Mesendoderm (in vitro differentiated cells): ENCODE data around the gene NSFL1C.
"Not testable (repeated sequence)": the region's sequence is repeated elsewhere in the genome, so short reads cannot be mapped to it uniquely, and the experiment has no call there.

Experiments
- DNase-seq: peaks from one replicate; pipeline ENCODE4 v3.0.0; 2013
- H2AK5ac ChIP-seq: 2 replicates; pipeline ENCODE4 v1.6.1; 2013; ENCODE audit warnings: low read length, inconsistent platforms
- H2BK120ac ChIP-seq: 2 replicates; pipeline ENCODE4 v1.6.1; 2013; ENCODE audit warnings: low read depth, mild to moderate bottlenecking, low read length, moderate library complexity, mixed read lengths
- H2BK15ac ChIP-seq: replicated peaks from 2 replicates; pipeline ENCODE4 v1.6.1; 2013; ENCODE audit warnings: low read depth, mild to moderate bottlenecking, moderate library complexity
- H2BK5ac ChIP-seq: 2 replicates; pipeline ENCODE4 v1.6.1; 2013; ENCODE audit warnings: low read length, inconsistent platforms
- H3K18ac ChIP-seq: 2 replicates; pipeline ENCODE4 v1.6.1; 2013; ENCODE audit warnings: mild to moderate bottlenecking, low read length, mixed read lengths
- H3K23ac ChIP-seq: one replicate; pipeline ENCODE4 v1.6.1; 2013; ENCODE audit warnings: low read length
- H3K27ac ChIP-seq: 2 replicates; pipeline ENCODE4 v1.5.1; 2013; ENCODE audit warnings: low read depth, mild to moderate bottlenecking, inconsistent platforms, low read length, moderate library complexity
- H3K27me3 ChIP-seq: 2 replicates; pipeline ENCODE4 v1.6.1; 2013; ENCODE audit warnings: low read length, control low read depth, mild to moderate bottlenecking, inconsistent platforms; ENCODE audit not compliant: insufficient read depth, poor library complexity
- H3K36me3 ChIP-seq: 2 replicates; pipeline ENCODE4 v1.6.1; 2013; ENCODE audit warnings: low read length, inconsistent platforms; ENCODE audit not compliant: control insufficient read depth, insufficient read depth
- H3K4ac ChIP-seq: one replicate; pipeline ENCODE4 v1.6.1; 2013; ENCODE audit warnings: low read depth, mild to moderate bottlenecking, low read length, moderate library complexity
- H3K4me1 ChIP-seq: 2 replicates; pipeline ENCODE4 v1.6.1; 2013; ENCODE audit warnings: low read depth, low read length, inconsistent platforms; ENCODE audit not compliant: control insufficient read depth
- H3K4me2 ChIP-seq: 2 replicates; pipeline ENCODE4 v1.6.1; 2013; ENCODE audit warnings: low read length
- H3K4me3 ChIP-seq: 2 replicates; pipeline ENCODE4 v1.5.1; 2013; ENCODE audit warnings: mild to moderate bottlenecking, low read length
- H3K56ac ChIP-seq: one replicate; pipeline ENCODE4 v1.6.1; 2013; ENCODE audit warnings: low read length
- H3K79me1 ChIP-seq: 2 replicates; pipeline ENCODE4 v1.6.1; 2013; ENCODE audit warnings: low read length, inconsistent platforms
- H3K79me2 ChIP-seq: 2 replicates; pipeline ENCODE4 v1.6.1; 2013; ENCODE audit warnings: mild to moderate bottlenecking, low read length; ENCODE audit not compliant: control insufficient read depth, insufficient read depth
- H3K9ac ChIP-seq: 2 replicates; pipeline ENCODE4 v1.6.1; 2013; ENCODE audit warnings: low read length, inconsistent platforms
- H4K5ac ChIP-seq: one replicate; pipeline ENCODE4 v1.6.1; 2013; ENCODE audit warnings: low read length
- H4K8ac ChIP-seq: one replicate; pipeline ENCODE4 v1.6.1; 2013; ENCODE audit warnings: low read depth, mild to moderate bottlenecking, control low read depth, low read length, moderate library complexity
- WGBS: extraction: QIAGEN DNeasy Blood & Tissue Kit; methylation state at CpG from one replicate; pipeline ENCODE4 v1.1.7; 2013; ENCODE audit warnings: low lambda C conversion rate, missing lambda C conversion rate; ENCODE audit not compliant: insufficient coverage; ENCODE audit errors: extremely low coverage; 5-methylcytosine and 5-hydroxymethylcytosine counted together

Gene NSFL1C

DNA sequence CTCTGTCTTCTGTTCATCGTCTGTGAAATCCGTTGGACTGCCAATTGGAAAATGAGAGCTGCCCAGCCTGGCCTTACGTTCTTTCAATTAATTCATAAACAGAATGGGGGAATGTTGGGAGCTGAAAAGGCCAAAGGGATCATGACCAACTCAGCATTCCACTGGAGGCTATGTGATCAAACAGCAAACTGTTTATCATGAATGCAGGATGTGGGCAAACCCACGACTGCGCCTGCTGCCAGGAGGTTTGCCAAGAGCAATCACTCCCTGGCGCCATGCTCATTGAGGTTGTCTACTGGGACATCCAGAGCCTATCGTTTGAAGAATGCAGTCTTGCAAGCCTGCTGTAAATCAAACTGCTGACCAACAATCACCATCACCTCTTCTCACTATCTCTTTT is 64.5 kb downstream of the NSFL1C start:
- H2BK120ac ChIP-seq = no peak overlapping the region
- H3K36me3 ChIP-seq = no peaks in the 10 kb centered on the region
- WGBS = no CpG with 5 or more reads among the region's 7 CpGs
- H3K4me2 ChIP-seq = no peak overlapping the region
- no peak overlapping the region for H4K5ac ChIP-seq
- H3K27ac ChIP-seq = no peak overlapping the region
- H3K23ac ChIP-seq = no peak overlapping the region
- no peaks in the 10 kb centered on the region for H3K27me3 ChIP-seq
- H2AK5ac ChIP-seq = no peak overlapping the region
- H2BK15ac ChIP-seq = no peak overlapping the region
- H3K79me2 ChIP-seq = no peaks in the 10 kb centered on the region
- H3K79me1 ChIP-seq = no peaks in the 10 kb centered on the region
- no peak overlapping the region for H3K18ac ChIP-seq
- H2BK5ac ChIP-seq = no peak overlapping the region
- H3K4me3 ChIP-seq = no peak overlapping the region
- no peak overlapping the region for H3K4ac ChIP-seq
- H3K9ac ChIP-seq = no peak overlapping the region
- no peak overlapping the region for H4K8ac ChIP-seq
- no peak overlapping the region for H3K56ac ChIP-seq
- DNase-seq = no peak
- H3K4me1 ChIP-seq = no peaks in the 10 kb centered on the region

DNA sequence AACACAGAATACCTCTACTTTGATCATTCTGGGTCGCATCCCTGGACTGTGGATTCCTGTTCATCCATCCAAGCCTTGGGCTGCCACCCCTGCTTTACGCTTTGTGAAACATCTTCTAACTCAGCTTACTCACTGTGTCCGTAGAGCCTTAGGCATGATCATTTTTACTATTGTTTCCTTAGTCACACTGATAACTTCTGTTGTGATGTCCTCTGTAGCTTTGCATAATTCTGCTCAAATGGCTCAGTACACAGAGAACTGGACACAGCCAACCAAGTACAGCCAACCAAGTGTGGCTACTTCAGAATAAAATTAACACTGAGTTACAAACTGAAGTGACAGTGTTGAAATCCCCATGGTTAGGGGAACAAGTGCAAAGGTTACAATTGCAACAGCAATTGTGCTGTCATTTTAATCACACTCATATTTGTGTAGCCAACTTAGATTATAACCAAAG is 65.2 kb downstream of the NSFL1C start:
- Histone ChIP-seq H3K4me2 (no peak overlapping the region), H3K79me1 (no peaks in the 10 kb centered on the region), H2BK120ac (no peak overlapping the region), H4K5ac (no peak overlapping the region), H2BK15ac (no peak overlapping the region), H4K8ac (no peak overlapping the region), H3K4me3 (no peak overlapping the region), H3K56ac (no peak overlapping the region), H3K18ac (no peak overlapping the region), H3K79me2 (no peaks in the 10 kb centered on the region), H3K27me3 (no peaks in the 10 kb centered on the region), H3K4ac (no peak overlapping the region), H2BK5ac (no peak overlapping the region), H3K4me1 (no peaks in the 10 kb centered on the region), H3K23ac (no peak overlapping the region), H2AK5ac (no peak overlapping the region), H3K9ac (no peak overlapping the region), H3K36me3 (no peaks in the 10 kb centered on the region), H3K27ac (no peak overlapping the region)
- WGBS = no CpG with 5 or more reads among the region's 3 CpGs
- DNase-seq = no peak

DNA sequence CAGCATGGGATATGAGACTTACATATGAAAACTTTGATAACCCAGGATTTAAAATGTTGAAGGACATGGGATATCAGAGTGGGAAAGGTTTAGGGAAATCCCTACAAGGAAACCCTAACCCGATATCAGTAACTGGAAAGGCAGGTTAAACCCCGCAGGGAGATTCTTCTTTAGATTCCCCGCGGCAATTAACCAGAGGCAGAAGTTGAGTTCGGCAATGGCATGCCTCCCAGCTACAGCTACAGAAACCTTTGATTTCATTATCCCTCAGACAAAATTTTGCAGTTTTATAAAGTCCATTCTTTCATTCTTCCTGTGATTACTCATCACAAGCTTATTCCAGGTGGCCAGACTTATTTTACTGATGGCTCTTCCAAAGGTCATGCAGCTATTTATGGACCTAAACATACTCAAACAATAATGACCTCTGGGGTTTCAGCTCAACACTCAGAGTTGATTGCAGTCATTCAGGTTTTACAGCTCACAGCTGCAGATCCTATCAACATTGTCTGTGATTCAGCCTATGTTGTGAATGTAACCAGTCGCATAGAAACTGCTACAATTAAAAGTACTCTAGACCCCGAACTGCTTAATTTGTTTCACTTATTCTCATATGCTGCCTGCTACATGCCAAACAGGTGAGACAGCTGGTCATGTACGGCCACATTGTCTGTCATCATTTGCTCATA is 66.8 kb downstream of the NSFL1C start:
- not testable (repeated sequence) for H2BK5ac ChIP-seq, H3K4me1 ChIP-seq, H2BK15ac ChIP-seq, H3K23ac ChIP-seq, H3K56ac ChIP-seq, H4K5ac ChIP-seq, H3K4me2 ChIP-seq, H2AK5ac ChIP-seq, H3K4ac ChIP-seq, H3K18ac ChIP-seq, H3K27ac ChIP-seq, H3K79me2 ChIP-seq, H3K27me3 ChIP-seq, H3K9ac ChIP-seq, H4K8ac ChIP-seq, H3K36me3 ChIP-seq, H3K4me3 ChIP-seq, DNase-seq, H2BK120ac ChIP-seq, H3K79me1 ChIP-seq
- no CpG with 5 or more reads among the region's 8 CpGs for WGBS

DNA sequence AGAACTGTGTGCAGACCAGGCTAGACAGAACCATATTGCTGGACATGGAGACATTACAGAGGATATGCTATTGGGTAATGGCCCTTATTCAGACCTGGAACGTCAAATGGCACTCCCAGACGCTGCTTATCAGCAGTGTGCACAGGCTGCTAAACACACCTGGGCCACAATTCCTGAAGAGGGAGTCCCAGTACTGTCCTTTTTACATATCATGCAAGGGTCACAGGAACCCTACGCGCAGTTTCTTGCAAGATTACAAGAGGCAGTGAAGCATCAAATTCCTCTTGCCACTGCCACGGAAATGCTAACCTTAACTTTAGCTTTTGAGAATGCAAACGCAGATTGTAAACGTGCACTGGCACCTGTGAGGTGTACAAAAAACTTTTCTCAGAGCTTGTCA is 68.5 kb downstream of the NSFL1C start:
- not testable (repeated sequence) for H3K56ac ChIP-seq, H3K79me2 ChIP-seq
- no CpG with 5 or more reads among the region's 7 CpGs for WGBS

DNA sequence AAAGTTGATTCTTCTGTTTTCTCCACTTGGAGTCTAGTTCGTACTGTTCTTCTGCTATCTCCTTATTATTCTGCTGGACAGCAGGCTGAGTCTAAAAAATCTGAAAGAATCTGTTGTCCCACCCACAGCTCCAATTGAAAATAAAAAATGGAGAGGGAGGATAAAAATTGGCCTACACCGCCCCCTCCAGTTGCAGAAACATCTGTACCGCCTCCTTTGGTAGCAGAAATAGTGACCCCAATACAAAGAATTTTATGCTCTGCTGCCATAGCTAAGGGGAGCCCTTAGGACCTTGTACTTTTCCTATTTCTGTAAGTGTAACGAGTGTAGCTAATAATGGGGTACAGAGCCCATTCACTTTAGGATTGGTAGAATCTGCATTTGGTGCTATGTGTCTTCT is 68.9 kb downstream of the NSFL1C start:
- Histone ChIP-seq H3K36me3 (no peaks in the 10 kb centered on the region), H3K18ac (no peak overlapping the region), H3K79me2 (peaks cover 1% of the 10 kb centered on the region), H3K27ac (no peak overlapping the region), H3K23ac (no peak overlapping the region), H4K5ac (no peak overlapping the region), H3K4me1 (no peaks in the 10 kb centered on the region), H2BK15ac (no peak overlapping the region), H3K4me2 (no peak overlapping the region), H4K8ac (no peak overlapping the region), H2BK5ac (no peak overlapping the region), H3K4me3 (no peak overlapping the region), H3K56ac (no peak overlapping the region), H2BK120ac (no peak overlapping the region), H3K79me1 (no peaks in the 10 kb centered on the region), H3K27me3 (no peaks in the 10 kb centered on the region), H3K4ac (no peak overlapping the region), H2AK5ac (no peak overlapping the region), H3K9ac (no peak overlapping the region)
- no CpG with 5 or more reads among the region's 4 CpGs for WGBS
- no peak for DNase-seq

More for the DNA sequence above, 68.5 kb downstream of the NSFL1C start:
- H3K27me3 ChIP-seq, H3K23ac ChIP-seq, H2BK5ac ChIP-seq, H2BK120ac ChIP-seq, H4K5ac ChIP-seq, H3K4me1 ChIP-seq, H3K9ac ChIP-seq, H4K8ac ChIP-seq, H2AK5ac ChIP-seq, H3K79me1 ChIP-seq, H3K27ac ChIP-seq, H3K18ac ChIP-seq, DNase-seq, H3K36me3 ChIP-seq, H3K4me3 ChIP-seq, H2BK15ac ChIP-seq, H3K4ac ChIP-seq, H3K4me2 ChIP-seq: not testable (repeated sequence)

DNA sequence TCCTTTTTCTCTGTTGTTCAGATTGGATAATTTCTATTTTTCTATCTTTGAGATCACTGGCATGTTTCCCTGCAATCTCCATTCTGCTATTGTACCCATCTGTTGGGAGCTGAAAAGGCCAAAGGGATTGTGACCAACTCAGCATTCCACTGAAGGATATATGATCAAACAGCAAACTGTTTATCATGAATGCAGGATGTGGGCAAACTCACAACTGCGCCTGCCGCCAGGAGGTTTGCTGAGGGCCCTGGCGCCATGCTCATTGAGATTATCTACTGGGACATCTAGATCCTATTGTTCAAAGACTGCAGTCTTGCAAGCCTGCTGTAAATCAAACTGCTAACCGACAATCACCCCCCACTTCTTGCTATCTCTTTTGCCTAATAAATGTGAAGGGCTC is 69.9 kb downstream of the NSFL1C start:
- Histone ChIP-seq H3K4ac (no peak overlapping the region), H4K5ac (no peak overlapping the region), H3K27ac (no peak overlapping the region), H3K56ac (no peak overlapping the region), H2BK5ac (no peak overlapping the region), H2BK15ac (no peak overlapping the region), H2AK5ac (no peak overlapping the region), H3K23ac (no peak overlapping the region), H3K18ac (no peak overlapping the region), H2BK120ac (no peak overlapping the region), H3K4me3 (no peak overlapping the region), H3K27me3 (no peaks in the 10 kb centered on the region), H3K79me2 (peaks cover 10% of the 10 kb centered on the region), H4K8ac (no peak overlapping the region), H3K9ac (no peak overlapping the region), H3K79me1 (peaks cover 4% of the 10 kb centered on the region), H3K36me3 (no peaks in the 10 kb centered on the region), H3K4me2 (no peak overlapping the region), H3K4me1 (no peaks in the 10 kb centered on the region)
- WGBS = no CpG with 5 or more reads among the region's 4 CpGs
- no peak for DNase-seq
